Urothelium cell line (cell line): ENCODE measurements around the gene MEF2B.

ENCODE experiments used
- DNase-seq: peaks from one replicate; pipeline ENCODE4 v3.0.0; 2011; ENCODE audit warnings: low spot score, mixed read lengths
- FAIRE-seq: peaks from 2 replicates; lab custom pipeline; 2011; peaks lifted over from hg19 to GRCh38; lab: Jason Lieb, UNC

The MEF2B gene

GRCh38 chr19:19170053-19170872 is at the start of gene MEF2B:
Gene MEF2B (minus strand): TSS chr19:19170263. CDS start chr19:19150735, 19,528 bp downstream.
- DNase-seq (no peak), FAIRE-seq (no peak)

GRCh38 chr19:19218911-19219310 is 48.8 kb upstream of the MEF2B start:
- FAIRE-seq (no peak), DNase-seq (no peak)

- DNase-seq (peak; percentile 34), FAIRE-seq (no peak)
These were observed 47.0 kb upstream of the MEF2B start for GRCh38 chr19:19217099-19217498.

GRCh38 chr19:19215792-19216191 is 45.7 kb upstream of the MEF2B start:
- FAIRE-seq, result no peak
- no peak for DNase-seq

GRCh38 chr19:19214892-19215291 is 44.8 kb upstream of the MEF2B start:
- DNase-seq, result peak; percentile 55
- FAIRE-seq, result no peak

GRCh38 chr19:19214159-19214490 is 44.1 kb upstream of the MEF2B start:
- DNase-seq, result no peak
- no peak for FAIRE-seq

- DNase-seq (no peak), FAIRE-seq (no peak)
These were observed 43.5 kb upstream of the MEF2B start for GRCh38 chr19:19213426-19214158.

GRCh38 chr19:19212916-19213315 is 42.9 kb upstream of the MEF2B start:
- no peak for FAIRE-seq
- no peak for DNase-seq

GRCh38 chr19:19211499-19212420 is 41.7 kb upstream of the MEF2B start, which contains the start of gene NCAN:
Gene NCAN (plus strand): TSS chr19:19211958. CDS start chr19:19216954, 4,996 bp downstream.
- FAIRE-seq, result no peak
- DNase-seq, result no peak

GRCh38 chr19:19209372-19209771 is 39.3 kb upstream of the MEF2B start:
- FAIRE-seq (no peak), DNase-seq (no peak)

- DNase-seq (no peak), FAIRE-seq (peak; percentile 42)
These were observed 37.8 kb upstream of the MEF2B start for GRCh38 chr19:19207637-19208572.

GRCh38 chr19:19206938-19207337 is 36.9 kb upstream of the MEF2B start:
- no peak for DNase-seq
- no peak for FAIRE-seq

- no peak for FAIRE-seq
- DNase-seq, result no peak
These were observed 35.6 kb upstream of the MEF2B start for GRCh38 chr19:19205416-19206410.

- no peak for DNase-seq
- no peak for FAIRE-seq
These were observed 34.1 kb upstream of the MEF2B start for GRCh38 chr19:19204181-19204580.

GRCh38 chr19:19203012-19203856 is 33.2 kb upstream of the MEF2B start, which contains the start of gene NR2C2AP:
Gene NR2C2AP (minus strand): TSS chr19:19203414. CDS start chr19:19203060, 354 bp downstream.
- peak; percentile 92 for DNase-seq
- FAIRE-seq, result no peak

GRCh38 chr19:19202707-19203011 is 32.6 kb upstream of the MEF2B start:
- DNase-seq, result no peak
- FAIRE-seq, result no peak

- no peak for FAIRE-seq
These were observed 31.9 kb upstream of the MEF2B start for GRCh38 chr19:19201697-19202630.

More at GRCh38 chr19:19201697-19202630, 31.9 kb upstream of the MEF2B start:
- DNase-seq, result no peak
